Medulla oblongata (tissue), 1 donor: ENCODE results near the gene COPZ1.
"Not testable (repeated sequence)": the region's sequence is repeated elsewhere in the genome, so short reads cannot be mapped to it uniquely, and the experiment has no call there.

Experiments
- DNase-seq: peaks from one replicate; pipeline ENCODE4 v3.0.0-alpha.2; 2015; ENCODE audit errors: extremely low spot score

Gene COPZ1

GRCh38 chr12:54331461-54331860, 6.5 kb downstream of the COPZ1 start:
- DNase-seq: no peak

GRCh38 chr12:54333420-54334034, 8.6 kb downstream of the COPZ1 start:
- no peak for DNase-seq

GRCh38 chr12:54337280-54337842, 12.4 kb downstream of the COPZ1 start:
- peak; percentile 71 for DNase-seq

- peak; percentile 55 for DNase-seq
These were observed 13.1 kb downstream of the COPZ1 start for GRCh38 chr12:54337854-54338650.

- DNase-seq: no peak
These were observed 13.9 kb downstream of the COPZ1 start for GRCh38 chr12:54338698-54339296.

GRCh38 chr12:54340846-54341245, 15.9 kb downstream of the COPZ1 start:
- DNase-seq: no peak

- DNase-seq: no peak
These were observed 16.7 kb downstream of the COPZ1 start for GRCh38 chr12:54341378-54342300.

GRCh38 chr12:54349036-54349435, 24.1 kb downstream of the COPZ1 start:
- DNase-seq: no peak

GRCh38 chr12:54349679-54350078, 24.7 kb downstream of the COPZ1 start:
- no peak for DNase-seq

GRCh38 chr12:54350743-54351142, 25.8 kb downstream of the COPZ1 start:
- no peak for DNase-seq

GRCh38 chr12:54351341-54351740, 26.4 kb downstream of the COPZ1 start:
- DNase-seq: no peak

GRCh38 chr12:54352022-54352531, 27.1 kb downstream of the COPZ1 start:
- peak; percentile 86 for DNase-seq

- DNase-seq: peak; percentile 67
These were observed 28.3 kb downstream of the COPZ1 start for GRCh38 chr12:54352891-54353874.

- DNase-seq: not testable (repeated sequence)
These were observed 29.3 kb downstream of the COPZ1 start for GRCh38 chr12:54354271-54354670.

- no peak for DNase-seq
These were observed 30.3 kb downstream of the COPZ1 start for GRCh38 chr12:54355104-54355815.

- DNase-seq: no peak
These were observed 31.3 kb downstream of the COPZ1 start for GRCh38 chr12:54356228-54356627.

GRCh38 chr12:54356951-54357356, 32.0 kb downstream of the COPZ1 start:
- no peak for DNase-seq

GRCh38 chr12:54357506-54358190, 32.7 kb downstream of the COPZ1 start:
- DNase-seq: no peak
